Activated CD4-positive, alpha-beta T cell treated with anti-CD3 and anti-CD28 coated beads for 24 hours (primary cell): ENCODE results near the gene PCDHA13.
"Not testable (repeated sequence)": the region's sequence is repeated elsewhere in the genome, so short reads cannot be mapped to it uniquely, and the experiment has no call there.

ENCODE experiments used
- DNase-seq, 2 donors: peaks; one replicate each; pipeline ENCODE4 v3.0.0-alpha.2; 2020; ENCODE audit warnings: low read depth in 2 of 2

PCDHA13 gene

DNA sequence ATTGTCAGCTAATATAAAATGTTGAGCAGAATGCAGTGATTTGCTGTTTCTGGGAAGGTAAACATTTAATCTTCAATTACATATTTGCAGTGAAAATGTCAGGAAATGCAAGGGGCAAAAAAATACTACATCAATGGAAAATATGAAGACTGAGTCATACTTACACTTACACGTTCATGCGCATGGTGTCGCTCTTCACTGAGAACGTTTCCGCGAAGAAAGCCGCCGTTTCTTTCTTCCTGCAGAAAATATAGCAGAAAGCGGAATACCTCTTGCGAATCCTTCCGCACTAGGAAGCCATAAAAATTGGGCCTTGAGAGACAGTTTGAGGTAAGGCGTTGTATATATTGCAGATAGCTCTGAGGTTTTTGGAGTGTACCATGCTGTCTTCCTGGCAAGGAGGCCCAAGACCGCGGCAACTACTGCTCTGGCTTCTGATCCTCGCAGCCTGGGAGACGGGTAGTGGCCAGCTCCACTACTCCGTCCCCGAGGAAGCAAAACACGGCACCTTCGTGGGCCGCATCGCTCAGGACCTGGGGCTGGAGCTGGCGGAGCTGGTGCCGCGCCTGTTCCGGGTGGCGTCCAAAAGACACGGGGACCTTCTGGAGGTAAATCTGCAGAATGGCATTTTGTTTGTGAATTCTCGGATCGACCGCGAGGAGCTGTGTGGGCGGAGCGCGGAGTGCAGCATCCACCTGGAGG lies at the start of gene PCDHA13:
TSS of gene PCDHA13 (plus strand) at position 236 of the 702 bp plus-strand sequence. CDS start at position 381, 145 bp downstream.
- DNase-seq = no peak

DNA sequence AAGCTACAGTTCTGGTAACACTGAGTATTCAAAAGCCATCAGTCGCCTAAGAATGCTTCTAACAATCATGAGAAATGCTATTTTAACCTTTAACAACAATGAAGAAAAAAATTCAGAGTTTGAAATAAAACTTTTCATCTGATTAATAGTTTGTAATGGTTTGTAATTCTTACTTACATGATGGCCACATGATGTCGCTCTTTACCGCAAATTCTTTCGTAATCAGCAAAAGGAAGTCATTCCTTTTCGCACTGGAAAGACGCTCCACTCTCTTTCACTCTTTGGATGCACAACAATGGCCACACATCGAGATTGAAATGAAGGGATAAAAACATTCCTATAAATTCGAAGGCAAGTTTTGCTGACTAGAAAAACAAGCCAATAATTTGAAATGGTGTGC lies 47.9 kb upstream of the PCDHA13 start, which contains the start of gene PCDHA7:
TSS of gene PCDHA7 (plus strand) at position 277 of the 400 bp plus-strand sequence. CDS start at position 392, 115 bp downstream.
- no peak for DNase-seq

DNA sequence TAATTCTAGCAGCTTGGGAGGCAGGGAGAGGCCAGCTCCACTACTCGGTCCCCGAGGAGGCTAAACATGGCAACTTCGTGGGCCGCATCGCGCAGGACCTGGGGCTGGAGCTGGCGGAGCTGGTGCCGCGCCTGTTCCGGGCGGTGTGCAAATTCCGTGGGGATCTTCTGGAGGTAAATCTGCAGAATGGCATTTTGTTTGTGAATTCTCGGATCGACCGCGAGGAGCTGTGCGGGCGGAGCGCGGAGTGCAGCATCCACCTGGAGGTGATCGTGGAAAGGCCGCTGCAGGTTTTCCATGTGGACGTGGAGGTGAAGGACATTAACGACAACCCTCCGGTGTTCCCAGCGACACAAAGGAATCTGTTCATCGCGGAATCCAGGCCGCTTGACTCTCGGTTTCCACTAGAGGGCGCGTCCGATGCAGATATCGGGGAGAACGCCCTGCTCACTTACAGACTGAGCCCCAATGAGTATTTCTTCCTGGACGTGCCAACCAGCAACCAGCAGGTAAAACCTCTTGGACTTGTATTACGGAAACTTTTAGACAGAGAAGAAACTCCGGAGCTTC lies 47.4 kb upstream of the PCDHA13 start:
- not testable (repeated sequence) for DNase-seq

DNA sequence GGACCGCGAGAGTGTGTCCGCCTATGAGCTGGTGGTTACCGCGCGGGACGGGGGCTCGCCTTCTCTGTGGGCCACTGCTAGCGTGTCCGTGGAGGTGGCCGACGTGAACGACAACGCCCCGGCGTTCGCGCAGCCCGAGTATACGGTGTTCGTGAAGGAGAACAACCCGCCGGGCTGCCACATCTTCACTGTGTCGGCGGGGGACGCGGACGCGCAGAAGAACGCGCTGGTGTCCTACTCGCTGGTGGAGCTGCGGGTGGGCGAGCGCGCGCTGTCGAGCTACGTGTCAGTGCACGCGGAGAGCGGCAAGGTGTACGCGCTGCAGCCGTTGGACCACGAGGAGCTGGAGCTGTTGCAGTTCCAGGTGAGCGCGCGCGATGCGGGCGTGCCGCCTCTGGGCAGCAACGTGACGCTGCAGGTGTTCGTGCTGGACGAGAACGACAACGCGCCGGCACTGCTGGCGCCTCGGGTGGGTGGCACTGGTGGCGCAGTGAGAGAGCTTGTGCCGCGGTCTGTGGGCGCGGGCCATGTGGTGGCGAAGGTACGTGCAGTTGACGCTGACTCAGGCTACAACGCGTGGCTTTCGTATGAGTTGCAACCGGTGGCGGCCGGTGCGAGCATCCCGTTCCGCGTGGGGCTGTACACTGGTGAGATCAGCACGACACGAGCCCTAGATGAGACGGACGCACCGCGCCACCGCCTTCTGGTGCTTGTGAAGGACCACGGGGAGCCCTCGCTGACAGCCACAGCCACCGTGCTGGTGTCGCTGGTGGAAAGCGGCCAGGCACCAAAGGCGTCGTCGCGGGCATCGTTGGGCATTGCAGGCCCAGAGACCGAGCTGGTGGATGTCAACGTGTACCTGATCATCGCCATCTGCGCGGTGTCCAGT lies 46.1 kb upstream of the PCDHA13 start:
- no peak for DNase-seq

DNA sequence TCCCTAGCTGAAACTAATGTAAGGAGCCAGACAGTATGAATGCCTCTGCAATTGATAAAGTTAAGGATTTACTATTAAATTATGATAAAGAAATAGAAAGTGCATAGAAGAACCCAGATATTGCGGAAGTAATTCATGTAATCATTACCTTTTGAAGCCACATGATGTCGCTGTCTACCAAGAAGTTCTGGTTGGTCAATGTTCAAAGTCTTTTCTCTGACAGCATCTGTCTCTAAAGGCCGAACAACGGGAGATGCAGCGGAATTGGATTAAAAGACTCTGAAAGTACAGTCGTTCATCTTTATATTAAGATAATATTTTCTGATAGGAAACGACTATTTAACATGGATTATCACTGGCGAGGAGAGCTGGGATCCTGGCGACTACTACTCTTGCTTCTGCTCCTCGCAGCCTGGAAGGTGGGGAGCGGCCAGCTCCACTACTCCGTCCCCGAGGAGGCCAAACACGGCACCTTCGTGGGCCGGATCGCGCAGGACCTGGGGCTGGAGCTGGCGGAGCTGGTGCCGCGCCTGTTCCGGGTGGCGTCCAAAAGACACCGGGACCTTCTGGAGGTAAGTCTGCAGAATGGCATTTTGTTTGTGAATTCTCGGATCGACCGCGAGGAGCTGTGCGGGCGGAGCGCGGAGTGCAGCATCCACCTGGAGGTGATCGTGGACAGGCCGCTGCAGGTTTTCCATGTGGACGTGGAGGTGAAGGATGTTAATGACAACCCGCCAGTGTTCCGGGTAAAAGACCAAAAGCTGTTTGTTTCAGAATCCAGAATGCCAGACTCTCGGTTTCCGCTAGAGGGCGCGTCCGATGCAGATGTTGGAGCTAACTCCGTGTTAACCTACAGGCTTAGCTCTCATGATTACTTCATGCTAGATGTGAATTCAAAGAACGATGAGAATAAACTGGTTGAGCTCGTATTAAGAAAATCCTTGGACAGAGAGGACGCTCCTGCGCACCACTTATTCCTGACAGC lies 40.7 kb upstream of the PCDHA13 start, which contains the start of gene PCDHA8:
TSS of gene PCDHA8 (plus strand) at position 210 of the 985 bp plus-strand sequence. CDS start at position 345, 135 bp downstream.
- no peak for DNase-seq

- DNase-seq = no peak
Measured at GRCh38 chr5:140842798-140843733, 38.9 kb upstream of the PCDHA13 start.

GRCh38 chr5:140848139-140849102 lies 33.5 kb upstream of the PCDHA13 start, which contains the start of gene PCDHA9:
TSS of gene PCDHA9 (plus strand) at chr5:140848382. CDS start at chr5:140848496, 114 bp downstream.
- DNase-seq = not testable (repeated sequence)

DNA sequence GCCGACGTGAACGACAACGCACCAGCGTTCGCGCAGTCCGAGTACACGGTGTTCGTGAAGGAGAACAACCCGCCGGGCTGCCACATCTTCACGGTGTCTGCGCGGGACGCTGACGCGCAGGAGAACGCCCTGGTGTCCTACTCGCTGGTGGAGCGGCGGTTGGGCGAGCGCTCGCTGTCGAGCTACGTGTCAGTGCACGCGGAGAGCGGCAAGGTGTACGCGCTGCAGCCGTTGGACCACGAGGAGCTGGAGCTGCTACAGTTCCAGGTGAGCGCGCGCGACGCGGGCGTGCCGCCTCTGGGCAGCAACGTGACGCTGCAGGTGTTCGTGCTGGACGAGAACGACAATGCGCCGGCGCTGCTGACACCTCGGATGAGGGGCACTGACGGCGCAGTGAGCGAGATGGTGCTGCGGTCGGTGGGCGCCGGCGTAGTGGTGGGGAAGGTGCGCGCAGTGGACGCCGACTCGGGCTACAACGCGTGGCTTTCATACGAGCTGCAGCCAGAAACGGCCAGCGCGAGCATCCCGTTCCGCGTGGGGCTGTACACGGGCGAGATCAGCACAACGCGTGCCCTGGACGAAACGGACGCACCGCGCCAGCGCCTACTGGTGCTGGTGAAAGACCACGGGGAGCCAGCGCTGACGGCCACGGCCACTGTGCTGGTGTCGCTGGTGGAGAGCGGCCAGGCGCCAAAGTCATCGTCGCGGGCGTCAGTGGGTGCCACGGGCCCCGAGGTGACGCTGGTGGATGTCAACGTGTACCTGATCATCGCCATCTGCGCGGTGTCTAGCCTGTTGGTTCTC lies 31.9 kb upstream of the PCDHA13 start:
- not testable (repeated sequence) for DNase-seq

DNA sequence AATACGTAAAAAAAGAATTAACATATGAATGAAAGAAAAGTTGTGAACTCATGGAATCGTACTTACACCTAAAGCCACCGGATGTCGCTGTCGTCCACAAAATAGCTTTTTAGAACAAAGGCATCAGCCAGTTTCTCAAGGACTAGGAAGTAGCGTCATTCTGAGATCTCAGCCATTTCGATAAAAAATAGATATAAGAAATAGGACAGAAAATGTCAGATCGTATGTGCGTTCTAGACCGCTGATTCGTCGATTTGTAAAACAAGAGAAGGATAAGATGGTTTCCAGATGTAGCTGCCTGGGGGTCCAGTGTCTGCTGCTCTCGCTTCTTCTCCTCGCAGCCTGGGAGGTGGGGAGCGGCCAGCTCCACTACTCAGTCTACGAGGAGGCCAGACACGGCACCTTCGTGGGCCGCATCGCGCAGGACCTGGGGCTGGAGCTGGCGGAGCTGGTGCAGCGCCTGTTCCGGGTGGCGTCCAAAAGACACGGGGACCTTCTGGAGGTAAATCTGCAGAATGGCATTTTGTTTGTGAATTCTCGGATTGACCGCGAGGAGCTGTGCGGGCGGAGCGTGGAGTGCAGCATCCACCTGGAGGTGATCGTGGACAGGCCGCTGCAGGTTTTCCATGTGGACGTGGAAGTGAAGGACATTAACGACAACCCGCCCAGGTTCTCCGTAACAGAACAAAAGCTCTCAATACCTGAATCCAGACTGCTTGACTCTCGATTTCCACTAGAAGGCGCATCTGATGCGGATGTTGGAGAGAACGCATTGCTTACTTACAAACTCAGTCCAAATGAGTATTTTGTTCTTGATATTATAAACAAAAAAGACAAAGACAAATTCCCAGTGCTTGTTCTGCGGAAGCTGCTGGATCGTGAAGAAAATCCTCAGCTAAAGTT lies 25.9 kb upstream of the PCDHA13 start, which contains the start of gene PCDHA10:
TSS of gene PCDHA10 (plus strand) at position 126 of the 903 bp plus-strand sequence. CDS start at position 278, 152 bp downstream.
- no peak for DNase-seq

- no peak for DNase-seq
Measured at GRCh38 chr5:140857177-140857986, 24.5 kb upstream of the PCDHA13 start.

GRCh38 chr5:140857987-140858240 lies 24.0 kb upstream of the PCDHA13 start:
- no peak for DNase-seq

- no peak for DNase-seq
Measured at GRCh38 chr5:140862441-140863295, 19.3 kb upstream of the PCDHA13 start.

- DNase-seq = no peak
Measured at GRCh38 chr5:140868721-140869554, 13.0 kb upstream of the PCDHA13 start, which contains the start of gene PCDHA11. TSS of gene PCDHA11 (plus strand) at chr5:140868957. CDS start at chr5:140869104, 147 bp downstream.

GRCh38 chr5:140869555-140869886 lies 12.4 kb upstream of the PCDHA13 start:
- DNase-seq = no peak
